OCI-LY1 (cell line): ENCODE measurements around the gene MRPL3.

Source experiments
- CTCF ChIP-seq: fragments of 200-600 bp; sonication (generic), shearing (Covaris generic); IDR thresholded peaks from 2 replicates; pipeline ENCODE4 v1.5.1; 2017; ENCODE audit warnings: mild to moderate bottlenecking, antibody characterized with exemption, low read length, moderate library complexity, mixed read lengths
- EZH2 ChIP-seq: fragments of 200-600 bp; sonication (generic), shearing (Covaris generic); IDR thresholded peaks from 2 replicates; pipeline ENCODE4 v1.8.0; 2017; ENCODE audit warnings: borderline replicate concordance, mixed run types, mild to moderate bottlenecking, antibody characterized with exemption, low read length, moderate library complexity, mixed read lengths

GRCh38 chr3:131502530-131503319, at the start of gene MRPL3:
- TF ChIP-seq CTCF (no peak), EZH2 (no peak)
